Lower leg skin (tissue), 4 donors: ENCODE results near the gene CTNNA2. TPM values are rescaled to one million over a fixed set of nuclear protein-coding genes. Genes with fewer than 3 reads are reported as not detected.

Experiments used
- DNase-seq, 2 donors: peaks; one replicate each; pipeline ENCODE4 v3.0.0-alpha.2; 2019; ENCODE audit warnings: low spot score in 2 of 2
- H3K4me3 ChIP-seq: fragments of 200-600 bp; sonication (generic); 2 replicates; pipeline ENCODE4 v1.5.1; 2017; ENCODE audit warnings: mild to moderate bottlenecking, low read depth; ENCODE audit not compliant: poor library complexity, severe bottlenecking
- POLR2A ChIP-seq, 2 donors: fragments of 450-650 bp; IDR thresholded peaks; one replicate each; pipeline ENCODE4 v1.6.1; 2016 to 2017; ENCODE audit warnings: antibody characterized with exemption in 2 of 2, mild to moderate bottlenecking in 1 of 2, moderate library complexity in 1 of 2
- WGBS, 2 donors: methylation state at CpG; one replicate each; pipeline ENCODE4 v1.1.5; 2018; 5-methylcytosine and 5-hydroxymethylcytosine counted together
- intact Hi-C: fragments of 100-400 bp; cut with DNase I; formaldehyde crosslinking; loops from one replicate; pipeline ENCODE4 v1.15.0; 2023; ENCODE audit warnings: low total_unique reads
- total RNA-seq, 4 donors: library from RNA; depleted of rRNA; stranded (reverse); fragments of >200 nt; gene quantifications; one replicate each; pipeline ENCODE4 v1.1.0, GENCODE V29; 2016
- TF ChIP-seq, protein P1 (sequence below), 3 donors: fragments of 450-650 bp; IDR thresholded peaks; one replicate each; pipeline ENCODE4 v1.5.1; 2016; ENCODE audit warnings: antibody characterized with exemption in 3 of 3, mild to moderate bottlenecking in 3 of 3, moderate library complexity in 2 of 3

Gene CTNNA2
- total RNA-seq, 4 donors from 2014 or later, result not detected

DNA sequence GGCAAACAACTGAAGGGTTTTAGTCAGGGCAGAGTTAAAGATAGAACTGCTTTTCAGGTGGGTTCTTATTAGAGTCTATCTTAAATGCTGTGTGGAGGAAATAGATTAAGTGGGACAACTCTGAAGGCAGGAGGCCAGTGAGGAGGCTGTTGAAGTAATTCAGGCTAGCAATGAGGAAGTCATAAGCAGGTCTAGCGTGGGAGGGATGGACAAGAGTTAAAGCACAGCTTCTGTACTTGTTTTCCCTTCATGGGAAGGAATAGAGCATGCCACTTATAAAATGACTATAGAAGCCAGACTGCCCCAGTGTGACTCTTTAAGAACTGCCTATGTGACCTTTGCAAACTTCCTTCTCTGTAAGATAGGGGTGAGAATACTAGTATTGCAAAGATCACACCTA, 993.7 kb downstream of the CTNNA2 start:
- intact Hi-C loops, result no loop called here
- DNase-seq, result no peak
- no peak overlapping the region for H3K4me3 ChIP-seq
- WGBS, 2 donors, result 65 to 70% methylated on average over 1 of the region's 1 CpG
- TF ChIP-seq, protein P1, sequence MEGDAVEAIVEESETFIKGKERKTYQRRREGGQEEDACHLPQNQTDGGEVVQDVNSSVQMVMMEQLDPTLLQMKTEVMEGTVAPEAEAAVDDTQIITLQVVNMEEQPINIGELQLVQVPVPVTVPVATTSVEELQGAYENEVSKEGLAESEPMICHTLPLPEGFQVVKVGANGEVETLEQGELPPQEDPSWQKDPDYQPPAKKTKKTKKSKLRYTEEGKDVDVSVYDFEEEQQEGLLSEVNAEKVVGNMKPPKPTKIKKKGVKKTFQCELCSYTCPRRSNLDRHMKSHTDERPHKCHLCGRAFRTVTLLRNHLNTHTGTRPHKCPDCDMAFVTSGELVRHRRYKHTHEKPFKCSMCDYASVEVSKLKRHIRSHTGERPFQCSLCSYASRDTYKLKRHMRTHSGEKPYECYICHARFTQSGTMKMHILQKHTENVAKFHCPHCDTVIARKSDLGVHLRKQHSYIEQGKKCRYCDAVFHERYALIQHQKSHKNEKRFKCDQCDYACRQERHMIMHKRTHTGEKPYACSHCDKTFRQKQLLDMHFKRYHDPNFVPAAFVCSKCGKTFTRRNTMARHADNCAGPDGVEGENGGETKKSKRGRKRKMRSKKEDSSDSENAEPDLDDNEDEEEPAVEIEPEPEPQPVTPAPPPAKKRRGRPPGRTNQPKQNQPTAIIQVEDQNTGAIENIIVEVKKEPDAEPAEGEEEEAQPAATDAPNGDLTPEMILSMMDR (IDR thresholded peaks at IDR 0.05), result no peak
- TF ChIP-seq POLR2A (IDR thresholded peaks at IDR 0.05), result no peak

- WGBS, 2 donors, result 79 to 80% methylated on average over 3 of the region's 3 CpGs
- intact Hi-C loops, result no loop called here
Observed at GRCh38 chr2:80510716-80511115, 997.9 kb downstream of the CTNNA2 start.

DNA sequence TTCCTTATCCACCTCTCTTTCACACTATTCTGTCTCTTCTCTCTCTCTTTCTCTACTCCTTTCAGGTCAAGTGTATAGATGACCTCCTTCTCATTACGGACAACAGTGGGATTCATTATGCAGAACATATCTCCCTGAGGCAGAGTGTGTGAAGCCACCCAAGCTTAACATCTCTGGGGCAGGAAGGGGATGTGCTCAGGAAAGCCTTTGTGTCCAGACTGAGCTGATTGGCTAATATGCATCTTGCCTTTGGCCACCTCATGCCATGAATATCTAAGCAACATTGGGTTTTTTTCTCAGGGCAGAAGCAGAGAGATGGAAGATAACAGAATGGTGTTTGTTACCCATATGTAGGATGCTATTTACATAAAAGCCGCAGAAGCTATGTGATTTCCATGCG, 1003.1 kb downstream of the CTNNA2 start:
- intact Hi-C loops, result no loop called here

More at GRCh38 chr2:80510716-80511115, 997.9 kb downstream of the CTNNA2 start:
- no peak for TF ChIP-seq POLR2A (IDR thresholded peaks at IDR 0.05)
- TF ChIP-seq, protein P1 (IDR thresholded peaks at IDR 0.05), result no peak
- DNase-seq, result no peak
- no peak overlapping the region for H3K4me3 ChIP-seq

GRCh38 chr2:80517316-80517715, 1004.5 kb downstream of the CTNNA2 start:
- intact Hi-C loops, result no loop called here

More for the DNA sequence above, 1003.1 kb downstream of the CTNNA2 start:
- TF ChIP-seq POLR2A (IDR thresholded peaks at IDR 0.05), result no peak
- TF ChIP-seq, protein P1 (IDR thresholded peaks at IDR 0.05), result no peak
- no peak overlapping the region for H3K4me3 ChIP-seq
- no peak for DNase-seq
- 72 to 80% methylated on average over 3 of the region's 3 CpGs for WGBS, 2 donors

DNA sequence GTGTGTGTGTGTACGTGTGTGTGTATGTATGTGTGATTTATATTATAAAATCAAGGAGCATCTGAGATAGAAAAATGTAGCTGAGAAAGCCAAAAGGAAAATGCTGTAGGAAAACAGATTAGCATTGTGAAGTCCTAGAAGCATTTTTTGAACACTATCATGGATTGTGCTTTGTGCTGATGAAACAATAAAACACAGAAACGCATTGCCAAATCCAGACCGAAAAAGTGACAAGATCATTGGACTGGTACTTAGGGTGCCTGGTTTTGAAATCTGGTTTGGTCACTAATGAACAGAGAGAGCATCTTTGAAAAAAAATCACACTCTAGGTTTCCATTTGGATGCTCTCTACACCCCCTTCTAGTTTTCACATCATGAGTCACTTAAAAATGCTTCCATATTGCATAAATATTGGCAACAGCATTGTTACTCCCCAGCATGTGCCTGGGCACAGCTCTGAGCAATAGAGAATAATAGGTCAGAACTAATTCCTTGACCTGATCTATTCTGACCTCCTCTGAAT, 1006.3 kb downstream of the CTNNA2 start:
- no peak overlapping the region for H3K4me3 ChIP-seq
- no peak for DNase-seq
- TF ChIP-seq POLR2A (IDR thresholded peaks at IDR 0.05), result no peak
- TF ChIP-seq, protein P1 (IDR thresholded peaks at IDR 0.05), result no peak
- intact Hi-C loops, result no loop called here
- WGBS, 2 donors, result 74 to 90% methylated on average over 3 of the region's 3 CpGs

More at GRCh38 chr2:80517316-80517715, 1004.5 kb downstream of the CTNNA2 start:
- peak in 1 of 2 donors; percentile 17 for DNase-seq
- WGBS, 2 donors, result 57 to 58% methylated on average over 3 of the region's 3 CpGs
- H3K4me3 ChIP-seq, result no peak overlapping the region
- no peak for TF ChIP-seq POLR2A (IDR thresholded peaks at IDR 0.05)
- TF ChIP-seq, protein P1 (IDR thresholded peaks at IDR 0.05), result no peak
